SU-DHL-6 (cell line): ENCODE results near the gene MTCL1.

Source experiments
- H2AFZ ChIP-seq: fragments of 200-600 bp; sonication (generic); 2 replicates; pipeline ENCODE4 v1.6.1; 2014; ENCODE audit warnings: low read depth, mild to moderate bottlenecking, moderate library complexity, mixed read lengths, antibody characterized with exemption, low read length; ENCODE audit not compliant: severe bottlenecking
- H3F3A ChIP-seq: fragments of 200-600 bp; shearing (Covaris generic); 2 replicates; pipeline ENCODE4 v1.6.0; 2016; ENCODE audit warnings: antibody characterized with exemption, mild to moderate bottlenecking; ENCODE audit not compliant: insufficient read depth
- H3K27ac ChIP-seq: fragments of 200-600 bp; sonication (generic); 2 replicates; pipeline ENCODE4 v1.5.1; 2016; ENCODE audit warnings: low read depth, mild to moderate bottlenecking, low read length, moderate library complexity, mixed read lengths
- H3K27me3 ChIP-seq: fragments of 200-600 bp; sonication (generic), shearing (Covaris generic); 2 replicates; pipeline ENCODE4 v1.6.0; 2014; ENCODE audit warnings: mild to moderate bottlenecking, low read length
- H3K36me3 ChIP-seq: fragments of 200-600 bp; sonication (generic); 2 replicates; pipeline ENCODE4 v1.6.1; 2014; ENCODE audit warnings: mild to moderate bottlenecking, low read length, mixed read lengths
- H3K4me2 ChIP-seq: fragments of 300-600, 200-600 bp; shearing (Covaris generic), sonication (generic); 2 replicates; pipeline ENCODE4 v1.6.0; 2014; ENCODE audit warnings: low read length, low read depth, mild to moderate bottlenecking; ENCODE audit not compliant: poor library complexity, severe bottlenecking
- H3K4me3 ChIP-seq: fragments of 200-600 bp; sonication (generic); 2 replicates; pipeline ENCODE4 v1.5.1; 2014; ENCODE audit warnings: antibody characterized with exemption, low read length, mild to moderate bottlenecking, mixed read lengths; ENCODE audit not compliant: insufficient read depth, poor library complexity, severe bottlenecking
- H3K79me2 ChIP-seq: fragments of 200-600 bp; sonication (generic); 2 replicates; pipeline ENCODE4 v1.6.1; 2014; ENCODE audit warnings: mild to moderate bottlenecking, low read length, moderate library complexity; ENCODE audit not compliant: insufficient read depth
- H3K9ac ChIP-seq: fragments of 200-600 bp; sonication (generic); 2 replicates; pipeline ENCODE4 v1.7.0; 2014; ENCODE audit warnings: mild to moderate bottlenecking, low read length
- H3K9me2 ChIP-seq: fragments of 200-600 bp; sonication (generic); replicated peaks from 2 replicates; pipeline ENCODE4 v1.6.1; 2014; ENCODE audit warnings: low read length; ENCODE audit not compliant: insufficient read depth
- H3K9me3 ChIP-seq: fragments of 200-600 bp; sonication (generic); 2 replicates; pipeline ENCODE4 v1.6.1; 2014; ENCODE audit warnings: low read length, mixed read lengths; ENCODE audit not compliant: insufficient read depth
- H4K20me1 ChIP-seq: fragments of 200-600 bp; sonication (generic); 2 replicates; pipeline ENCODE4 v1.6.1; 2014; ENCODE audit warnings: low read depth, mild to moderate bottlenecking, antibody characterized with exemption, low read length, moderate library complexity, mixed read lengths
- CTCF ChIP-seq: fragments of 200-600 bp; sonication (generic); IDR thresholded peaks from one replicate; pipeline ENCODE4 v1.5.1; 2017; ENCODE audit warnings: antibody characterized with exemption, mild to moderate bottlenecking, low read length, moderate library complexity; ENCODE audit not compliant: insufficient read depth, poor library complexity, severe bottlenecking
- EZH2phosphoT487 ChIP-seq: fragments of 200-600 bp; sonication (generic), shearing (Covaris generic); conservative IDR thresholded peaks from 2 replicates; pipeline ENCODE4 v1.6.1; 2018; ENCODE audit warnings: mild to moderate bottlenecking, antibody characterized with exemption, low read length, moderate library complexity, mixed read lengths

The MTCL1 gene

GRCh38 chr18:8706791-8707555 is 1.6 kb downstream of the MTCL1 start:
- no peaks in the 10 kb centered on the region for H3K27me3 ChIP-seq
- H3K27ac ChIP-seq = no peak overlapping the region
- H3K4me3 ChIP-seq = no peak overlapping the region
- H3K36me3 ChIP-seq = no peaks in the 10 kb centered on the region
- TF ChIP-seq CTCF (no peak), EZH2phosphoT487 (no peak)
- H3K9ac ChIP-seq = no peak overlapping the region
- H3K4me2 ChIP-seq = no peak overlapping the region
- H3K9me3 ChIP-seq = no peaks in the 10 kb centered on the region
- H4K20me1 ChIP-seq = no peaks in the 10 kb centered on the region
- no peaks in the 10 kb centered on the region for H3K79me2 ChIP-seq
- no peaks in the 10 kb centered on the region for H3F3A ChIP-seq
- no peak overlapping the region for H2AFZ ChIP-seq
- H3K9me2 ChIP-seq = no peaks in the 10 kb centered on the region

GRCh38 chr18:8707556-8708300 is 2.4 kb downstream of the MTCL1 start:
- no peaks in the 10 kb centered on the region for H3K27me3 ChIP-seq
- no peak overlapping the region for H2AFZ ChIP-seq
- H3K4me3 ChIP-seq = no peak overlapping the region
- no peak overlapping the region for H3K4me2 ChIP-seq
- no peaks in the 10 kb centered on the region for H3K36me3 ChIP-seq
- no peaks in the 10 kb centered on the region for H3K9me2 ChIP-seq
- H3K9me3 ChIP-seq = no peaks in the 10 kb centered on the region
- H3K79me2 ChIP-seq = no peaks in the 10 kb centered on the region
- H3K9ac ChIP-seq = no peak overlapping the region
- no peaks in the 10 kb centered on the region for H4K20me1 ChIP-seq
- TF ChIP-seq EZH2phosphoT487 (no peak), CTCF (no peak)
- no peaks in the 10 kb centered on the region for H3F3A ChIP-seq
- no peak overlapping the region for H3K27ac ChIP-seq

GRCh38 chr18:8708670-8709069 is 3.3 kb downstream of the MTCL1 start:
- Histone ChIP-seq H3K79me2 (no peaks in the 10 kb centered on the region), H3K27me3 (no peaks in the 10 kb centered on the region), H3K9ac (no peak overlapping the region), H3K9me3 (no peaks in the 10 kb centered on the region), H3K27ac (no peak overlapping the region), H3K4me3 (no peak overlapping the region), H4K20me1 (no peaks in the 10 kb centered on the region), H3F3A (no peaks in the 10 kb centered on the region), H3K36me3 (no peaks in the 10 kb centered on the region), H2AFZ (no peak overlapping the region), H3K9me2 (no peaks in the 10 kb centered on the region), H3K4me2 (no peak overlapping the region)
- TF ChIP-seq EZH2phosphoT487 (no peak), CTCF (no peak)
